ENCODE measurements around the gene POLG.
A peak's percentile ranks its signal among the peaks of the same experiment; 100 is the strongest.

Gene POLG

GRCh38 chr15:89370120-89370977 lies 35.7 kb upstream of the POLG start:
- DNase-seq, result no peak

GRCh38 chr15:89369341-89369947 lies 34.8 kb upstream of the POLG start:
- no peak for DNase-seq

- no peak for DNase-seq
Observed at GRCh38 chr15:89368566-89369223, 34.1 kb upstream of the POLG start.

- no peak for DNase-seq
Observed at GRCh38 chr15:89367485-89368451, 33.1 kb upstream of the POLG start.

- DNase-seq, result no peak
Observed at GRCh38 chr15:89366656-89367393, 32.2 kb upstream of the POLG start.

- no peak for DNase-seq
Observed at GRCh38 chr15:89365462-89366065, 30.9 kb upstream of the POLG start.

GRCh38 chr15:89364741-89365450 lies 30.3 kb upstream of the POLG start:
- no peak for DNase-seq

- DNase-seq, result no peak
Observed at GRCh38 chr15:89364341-89364740, 29.7 kb upstream of the POLG start.

GRCh38 chr15:89363770-89364169 lies 29.1 kb upstream of the POLG start:
- DNase-seq, result no peak

- no peak for DNase-seq
Observed at GRCh38 chr15:89363133-89363532, 28.5 kb upstream of the POLG start.

- no peak for DNase-seq
Observed at GRCh38 chr15:89362203-89363101, 27.8 kb upstream of the POLG start.

- peak; percentile 55 for DNase-seq
Observed at GRCh38 chr15:89361451-89362202, 27.0 kb upstream of the POLG start.

GRCh38 chr15:89360294-89360971 lies 25.8 kb upstream of the POLG start:
- no peak for DNase-seq

GRCh38 chr15:89359471-89360293 lies 25.1 kb upstream of the POLG start:
- DNase-seq, result no peak

GRCh38 chr15:89358755-89359439 lies 24.3 kb upstream of the POLG start:
- peak; percentile 51 for DNase-seq

- DNase-seq, result no peak
Observed at GRCh38 chr15:89358435-89358754, 23.8 kb upstream of the POLG start.
